Astrocyte (in vitro differentiated cells and primary cell): ENCODE results near the gene C16orf46. TPM values are rescaled to one million over a fixed set of nuclear protein-coding genes. Genes with fewer than 3 reads are reported as not detected.

Experiments
- DNase-seq: peaks from one replicate; pipeline ENCODE4 v3.0.0-alpha.2; 2010; ENCODE audit warnings: low read depth
- FAIRE-seq: peaks from 2 replicates; lab custom pipeline; 2011; peaks lifted over from hg19 to GRCh38; lab: Jason Lieb, UNC
- H2AFZ ChIP-seq: 2 replicates; pipeline ENCODE4 v1.6.0; 2012; ENCODE audit warnings: low read depth, low read length, inconsistent platforms
- H3K27ac ChIP-seq: 2 replicates; pipeline ENCODE4 v1.5.1; 2011; ENCODE audit warnings: low read depth, low read length, inconsistent platforms
- H3K27me3 ChIP-seq: 2 replicates; pipeline ENCODE4 v1.6.0; 2011; ENCODE audit warnings: low read length, inconsistent platforms; ENCODE audit not compliant: insufficient read depth
- H3K36me3 ChIP-seq: 2 replicates; pipeline ENCODE4 v1.5.1; 2011; ENCODE audit warnings: low read length, inconsistent platforms; ENCODE audit not compliant: insufficient read depth
- H3K4me1 ChIP-seq: 2 replicates; pipeline ENCODE4 v1.5.1; 2011; ENCODE audit warnings: low read length, inconsistent platforms; ENCODE audit not compliant: insufficient read depth
- H3K4me2 ChIP-seq: 2 replicates; pipeline ENCODE4 v1.6.0; 2012; ENCODE audit warnings: low read length, inconsistent platforms
- H3K4me3 ChIP-seq: 2 replicates; pipeline ENCODE4 v1.5.1; 2011; ENCODE audit warnings: low read depth, mild to moderate bottlenecking, low read length, inconsistent platforms; ENCODE audit not compliant: insufficient read depth
- H3K79me2 ChIP-seq: 2 replicates; pipeline ENCODE4 v1.6.0; 2012; ENCODE audit warnings: mild to moderate bottlenecking, low read length, inconsistent platforms; ENCODE audit not compliant: insufficient read depth
- H3K9ac ChIP-seq: 2 replicates; pipeline ENCODE4 v1.6.0; 2012; ENCODE audit warnings: mild to moderate bottlenecking, low read length, inconsistent platforms
- H3K9me3 ChIP-seq: 2 replicates; pipeline ENCODE4 v1.5.1; 2012; ENCODE audit warnings: low read depth, mild to moderate bottlenecking, low read length, inconsistent platforms; ENCODE audit not compliant: insufficient read depth
- H4K20me1 ChIP-seq: 2 replicates; pipeline ENCODE4 v1.6.0; 2012; ENCODE audit warnings: low read length, inconsistent platforms; ENCODE audit not compliant: insufficient read depth
- H3K27ac Mint-ChIP-seq: one replicate; pipeline ENCODE4 v1.8.0; 2021; ENCODE audit warnings: mild to moderate bottlenecking, mixed read lengths; ENCODE audit not compliant: unreplicated experiment
- H3K27me3 Mint-ChIP-seq: one replicate; pipeline ENCODE4 v1.8.0; 2021; ENCODE audit warnings: low read depth, mixed read lengths; ENCODE audit not compliant: unreplicated experiment
- H3K36me3 Mint-ChIP-seq: one replicate; pipeline ENCODE4 v1.8.0; 2021; ENCODE audit warnings: low read depth, mixed read lengths; ENCODE audit not compliant: unreplicated experiment
- H3K4me1 Mint-ChIP-seq: one replicate; pipeline ENCODE4 v1.8.0; 2021; ENCODE audit warnings: low read depth, mixed read lengths; ENCODE audit not compliant: unreplicated experiment
- H3K4me3 Mint-ChIP-seq: one replicate; pipeline ENCODE4 v1.8.0; 2021; ENCODE audit warnings: mild to moderate bottlenecking, moderate library complexity, mixed read lengths; ENCODE audit not compliant: unreplicated experiment
- H3K9me3 Mint-ChIP-seq: one replicate; pipeline ENCODE4 v1.8.0; 2021; ENCODE audit warnings: mild to moderate bottlenecking, mixed read lengths; ENCODE audit not compliant: unreplicated experiment
- EZH2 ChIP-seq: IDR thresholded peaks from 2 replicates; pipeline ENCODE4 v1.6.1; 2012; ENCODE audit warnings: mild to moderate bottlenecking, low read length, inconsistent platforms; ENCODE audit not compliant: insufficient read depth
- total RNA-seq: library from RNA; stranded (reverse); gene quantifications from 2 replicates; pipeline ENCODE4 v1.2.1, GENCODE V29; 2021
- TF ChIP-seq, protein P1 (sequence below): IDR thresholded peaks from 2 replicates; pipeline ENCODE4 v1.5.1; 2011; ENCODE audit warnings: low read depth, mild to moderate bottlenecking, inconsistent platforms, low read length, moderate library complexity; ENCODE audit not compliant: insufficient read depth

C16orf46 gene
- total RNA-seq, 1 donor from 2014 or later, result 1.8 TPM

DNA sequence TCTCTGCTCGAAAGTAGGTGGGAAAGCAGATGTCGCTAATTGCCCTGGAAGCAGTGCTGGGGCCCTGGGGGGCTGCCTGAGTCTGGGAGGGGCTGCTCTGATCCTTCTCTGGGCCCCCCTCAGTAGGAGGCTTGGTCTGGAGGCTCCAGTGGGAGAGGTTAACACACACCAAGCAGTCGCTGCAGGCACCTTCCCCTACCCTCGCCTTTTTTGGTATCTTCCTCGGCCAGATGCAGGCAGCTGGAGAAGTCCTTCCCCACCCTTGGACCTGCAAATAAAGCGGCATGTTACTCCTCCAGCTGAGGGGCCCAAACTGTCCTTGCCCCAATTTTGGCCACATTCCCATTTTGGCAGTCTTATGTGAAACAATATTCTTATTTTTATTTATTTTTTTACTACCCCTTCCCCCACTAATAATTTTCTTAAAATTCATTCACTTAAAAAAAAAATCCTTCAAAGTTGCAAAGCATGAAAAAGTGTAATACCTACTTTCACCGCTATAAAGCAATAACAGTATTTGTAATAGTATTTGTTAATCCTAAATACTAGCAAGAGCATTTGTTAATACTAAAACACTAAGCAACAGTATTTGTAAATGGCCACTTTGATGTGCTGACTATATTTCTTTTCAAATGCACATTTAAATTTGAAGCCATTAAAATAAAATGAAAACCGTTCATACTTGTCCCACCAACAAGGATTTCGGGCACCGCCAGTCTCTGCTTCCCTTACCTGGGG lies 15.0 kb downstream of the C16orf46 start:
- no peaks in the 10 kb centered on the region for H3K36me3 ChIP-seq
- H3K27me3 Mint-ChIP-seq, result no peaks in the 10 kb centered on the region
- H3K27me3 ChIP-seq, result no peaks in the 10 kb centered on the region
- TF ChIP-seq, protein P1, sequence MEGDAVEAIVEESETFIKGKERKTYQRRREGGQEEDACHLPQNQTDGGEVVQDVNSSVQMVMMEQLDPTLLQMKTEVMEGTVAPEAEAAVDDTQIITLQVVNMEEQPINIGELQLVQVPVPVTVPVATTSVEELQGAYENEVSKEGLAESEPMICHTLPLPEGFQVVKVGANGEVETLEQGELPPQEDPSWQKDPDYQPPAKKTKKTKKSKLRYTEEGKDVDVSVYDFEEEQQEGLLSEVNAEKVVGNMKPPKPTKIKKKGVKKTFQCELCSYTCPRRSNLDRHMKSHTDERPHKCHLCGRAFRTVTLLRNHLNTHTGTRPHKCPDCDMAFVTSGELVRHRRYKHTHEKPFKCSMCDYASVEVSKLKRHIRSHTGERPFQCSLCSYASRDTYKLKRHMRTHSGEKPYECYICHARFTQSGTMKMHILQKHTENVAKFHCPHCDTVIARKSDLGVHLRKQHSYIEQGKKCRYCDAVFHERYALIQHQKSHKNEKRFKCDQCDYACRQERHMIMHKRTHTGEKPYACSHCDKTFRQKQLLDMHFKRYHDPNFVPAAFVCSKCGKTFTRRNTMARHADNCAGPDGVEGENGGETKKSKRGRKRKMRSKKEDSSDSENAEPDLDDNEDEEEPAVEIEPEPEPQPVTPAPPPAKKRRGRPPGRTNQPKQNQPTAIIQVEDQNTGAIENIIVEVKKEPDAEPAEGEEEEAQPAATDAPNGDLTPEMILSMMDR, result no peak
- no peak for TF ChIP-seq EZH2
- H3K36me3 Mint-ChIP-seq, result no peaks in the 10 kb centered on the region
- FAIRE-seq (no peak), DNase-seq (no peak)
- H3K9ac ChIP-seq, result no peak overlapping the region
- no peak overlapping the region for H3K27ac ChIP-seq
- no peaks in the 10 kb centered on the region for H3K9me3 ChIP-seq
- no peaks in the 10 kb centered on the region for H3K4me1 Mint-ChIP-seq
- H3K79me2 ChIP-seq, result no peaks in the 10 kb centered on the region
- H4K20me1 ChIP-seq, result no peaks in the 10 kb centered on the region
- no peaks in the 10 kb centered on the region for H3K9me3 Mint-ChIP-seq
- no peak overlapping the region for H3K4me2 ChIP-seq
- H3K4me1 ChIP-seq, result no peaks in the 10 kb centered on the region
- H2AFZ ChIP-seq, result no peak overlapping the region
- H3K4me3 ChIP-seq, result no peak overlapping the region
- H3K27ac Mint-ChIP-seq, result no peak overlapping the region
- no peak overlapping the region for H3K4me3 Mint-ChIP-seq

DNA sequence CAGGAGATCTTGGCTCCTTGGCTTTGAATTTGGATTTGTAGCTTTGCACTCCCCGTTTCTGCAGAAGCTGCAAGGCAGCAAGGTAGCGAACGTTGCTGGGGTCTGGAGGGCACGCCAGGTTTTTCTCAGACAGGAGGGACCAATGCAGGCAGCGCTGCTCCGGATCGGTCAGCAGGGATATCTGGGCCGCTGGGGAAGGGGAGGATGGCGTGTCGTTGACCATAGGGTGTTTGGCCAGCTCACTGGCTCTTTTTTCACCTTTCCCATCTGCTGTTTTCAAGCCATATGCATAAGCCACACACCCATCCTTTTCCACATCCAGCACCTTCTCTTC lies 15.8 kb downstream of the C16orf46 start:
- H3K9ac ChIP-seq, result no peak overlapping the region
- Mint-ChIP-seq H3K27me3 (no peaks in the 10 kb centered on the region), H3K36me3 (no peaks in the 10 kb centered on the region), H3K4me3 (no peak overlapping the region), H3K27ac (no peak overlapping the region), H3K4me1 (no peaks in the 10 kb centered on the region), H3K9me3 (no peaks in the 10 kb centered on the region)
- H3K27me3 ChIP-seq, result no peaks in the 10 kb centered on the region
- no peak overlapping the region for H3K4me2 ChIP-seq
- H4K20me1 ChIP-seq, result no peaks in the 10 kb centered on the region
- no peak overlapping the region for H2AFZ ChIP-seq
- FAIRE-seq (no peak), DNase-seq (no peak)
- H3K27ac ChIP-seq, result no peak overlapping the region
- no peaks in the 10 kb centered on the region for H3K4me1 ChIP-seq
- no peaks in the 10 kb centered on the region for H3K36me3 ChIP-seq
- no peaks in the 10 kb centered on the region for H3K9me3 ChIP-seq
- H3K79me2 ChIP-seq, result no peaks in the 10 kb centered on the region
- H3K4me3 ChIP-seq, result no peak overlapping the region
- TF ChIP-seq, protein P1, result no peak
- TF ChIP-seq EZH2, result no peak

DNA sequence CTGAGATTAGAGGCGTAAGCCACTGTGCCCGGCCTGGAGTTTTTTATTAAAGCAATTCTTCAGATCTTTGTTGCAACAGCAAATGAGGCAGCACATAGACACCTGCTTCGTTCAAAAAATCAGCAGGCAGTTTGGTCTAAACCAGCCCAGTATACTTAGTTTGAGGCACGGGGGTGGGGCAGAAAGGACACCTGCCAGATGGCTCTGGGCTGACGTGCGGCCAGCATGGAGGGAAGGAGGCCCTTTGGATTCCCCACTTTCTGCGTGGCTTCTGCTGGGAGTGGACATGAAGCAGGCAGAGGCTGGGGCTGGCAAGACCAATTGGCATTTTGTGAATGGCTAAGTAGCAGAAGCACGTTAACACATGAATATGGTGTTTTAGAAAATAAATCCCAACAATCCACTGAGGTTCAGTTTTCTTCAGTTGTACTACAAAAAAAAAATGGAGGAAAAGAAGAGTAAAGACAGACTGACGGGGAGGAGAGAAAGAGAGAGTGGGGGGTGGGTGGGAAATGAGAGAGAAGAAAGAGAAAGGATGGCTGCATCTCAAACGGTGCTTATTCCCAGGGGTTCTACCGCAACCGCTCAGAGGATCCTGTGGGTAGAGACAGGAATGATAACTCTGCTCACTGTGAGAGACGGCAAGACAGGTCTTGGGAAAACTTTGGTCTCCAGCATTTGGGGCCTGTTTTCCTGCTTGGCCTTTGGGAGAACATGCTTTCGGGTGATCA lies 16.3 kb downstream of the C16orf46 start:
- Mint-ChIP-seq H3K36me3 (no peaks in the 10 kb centered on the region), H3K4me3 (no peak overlapping the region), H3K4me1 (no peaks in the 10 kb centered on the region), H3K27me3 (no peaks in the 10 kb centered on the region), H3K9me3 (no peaks in the 10 kb centered on the region), H3K27ac (no peak overlapping the region)
- Histone ChIP-seq H4K20me1 (no peaks in the 10 kb centered on the region), H3K27ac (no peak overlapping the region), H2AFZ (no peak overlapping the region), H3K36me3 (no peaks in the 10 kb centered on the region), H3K4me1 (no peaks in the 10 kb centered on the region), H3K79me2 (no peaks in the 10 kb centered on the region), H3K27me3 (no peaks in the 10 kb centered on the region), H3K4me3 (no peak overlapping the region), H3K9me3 (no peaks in the 10 kb centered on the region), H3K4me2 (no peak overlapping the region), H3K9ac (no peak overlapping the region)
- no peak for DNase-seq
- TF ChIP-seq EZH2, result no peak
- TF ChIP-seq, protein P1, result no peak
- no peak for FAIRE-seq
